Colonic mucosa (tissue), 4 donors: ENCODE data around the gene HLA-DRB5. TPM values are rescaled to one million over a fixed set of nuclear protein-coding genes. Genes with fewer than 3 reads are reported as not detected.

Experiments used
- DNase-seq: peaks from one replicate; pipeline ENCODE4 v3.0.0-alpha.2; 2020
- H3K27ac ChIP-seq: fragments of 200-600 bp; one replicate; pipeline ENCODE4 v1.8.0; 2021
- H3K27me3 ChIP-seq: fragments of 200-600 bp; one replicate; pipeline ENCODE4 v1.8.0; 2021
- H3K36me3 ChIP-seq: fragments of 200-600 bp; one replicate; pipeline ENCODE4 v1.8.0; 2021
- H3K4me1 ChIP-seq: fragments of 200-600 bp; one replicate; pipeline ENCODE4 v1.8.0; 2021; ENCODE audit warnings: mild to moderate bottlenecking
- H3K4me3 ChIP-seq: fragments of 200-600 bp; one replicate; pipeline ENCODE4 v1.8.0; 2021
- H3K9ac ChIP-seq, 2 donors: one replicate each; pipeline ENCODE4 v1.7.0; 2013; ENCODE audit warnings: control low read depth in 2 of 2, low read depth in 2 of 2, low read length in 2 of 2
- H3K9me3 ChIP-seq: fragments of 200-600 bp; one replicate; pipeline ENCODE4 v1.8.0; 2021
- intact Hi-C: fragments of 100-400 bp; cut with DNase I; formaldehyde crosslinking; loops from one replicate; pipeline ENCODE4 v1.14.1; 2022
- total RNA-seq, 2 donors: library from RNA; stranded (reverse); fragmentation: NEBNext Ultra II Directional in 1 of 2; extraction: Animal tissue kit (Norgen Biotek cat#: 25700) in 1 of 2; gene quantifications; one replicate each; pipeline ENCODE4 v1.2.1, GENCODE V29; 2021
- TF ChIP-seq, protein P1 (sequence below): fragments of 200-600 bp; IDR thresholded peaks from one replicate; pipeline ENCODE4 v1.8.0; 2022; ENCODE audit warnings: antibody characterized with exemption, mild to moderate bottlenecking
- donor health status: healthy.
- donor health status: DM: no; HTN: no; CAD: no.
- donor health status: DM: no; HTN: no; CAD: no.

HLA-DRB5 gene
- total RNA-seq, 2 donors from 2014 or later = 4.8 to 26.7 TPM

DNA sequence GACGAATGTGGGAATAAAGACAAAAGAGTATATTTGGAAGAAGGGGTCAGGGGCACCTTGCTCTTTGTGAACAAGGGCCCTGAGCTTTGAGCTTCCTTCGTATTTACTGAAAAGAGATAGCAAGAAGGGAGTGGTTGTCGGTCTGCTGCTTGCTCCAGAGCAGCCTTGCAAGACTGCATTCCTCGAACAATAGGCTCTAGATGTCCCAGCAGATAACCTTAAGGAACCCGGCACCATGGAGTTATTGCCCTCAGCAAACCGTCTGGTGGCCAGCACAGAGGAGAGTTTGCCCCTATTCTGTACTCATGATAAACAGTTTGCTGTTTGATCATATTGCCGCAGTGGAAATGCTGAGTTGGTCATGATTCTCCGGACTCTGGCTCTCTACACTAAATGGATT is 36.9 kb upstream of the HLA-DRB5 start:
- intact Hi-C loops = no loop called here
- no peak overlapping the region for H3K4me3 ChIP-seq
- H3K27me3 ChIP-seq = no peaks in the 10 kb centered on the region
- DNase-seq = no peak
- no peak overlapping the region for H3K9ac ChIP-seq
- H3K36me3 ChIP-seq = no peaks in the 10 kb centered on the region
- TF ChIP-seq, protein P1, sequence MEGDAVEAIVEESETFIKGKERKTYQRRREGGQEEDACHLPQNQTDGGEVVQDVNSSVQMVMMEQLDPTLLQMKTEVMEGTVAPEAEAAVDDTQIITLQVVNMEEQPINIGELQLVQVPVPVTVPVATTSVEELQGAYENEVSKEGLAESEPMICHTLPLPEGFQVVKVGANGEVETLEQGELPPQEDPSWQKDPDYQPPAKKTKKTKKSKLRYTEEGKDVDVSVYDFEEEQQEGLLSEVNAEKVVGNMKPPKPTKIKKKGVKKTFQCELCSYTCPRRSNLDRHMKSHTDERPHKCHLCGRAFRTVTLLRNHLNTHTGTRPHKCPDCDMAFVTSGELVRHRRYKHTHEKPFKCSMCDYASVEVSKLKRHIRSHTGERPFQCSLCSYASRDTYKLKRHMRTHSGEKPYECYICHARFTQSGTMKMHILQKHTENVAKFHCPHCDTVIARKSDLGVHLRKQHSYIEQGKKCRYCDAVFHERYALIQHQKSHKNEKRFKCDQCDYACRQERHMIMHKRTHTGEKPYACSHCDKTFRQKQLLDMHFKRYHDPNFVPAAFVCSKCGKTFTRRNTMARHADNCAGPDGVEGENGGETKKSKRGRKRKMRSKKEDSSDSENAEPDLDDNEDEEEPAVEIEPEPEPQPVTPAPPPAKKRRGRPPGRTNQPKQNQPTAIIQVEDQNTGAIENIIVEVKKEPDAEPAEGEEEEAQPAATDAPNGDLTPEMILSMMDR = no peak
- H3K27ac ChIP-seq = no peak overlapping the region
- no peaks in the 10 kb centered on the region for H3K9me3 ChIP-seq
- H3K4me1 ChIP-seq = no peaks in the 10 kb centered on the region

- TF ChIP-seq, protein P1 = no peak
- no peaks in the 10 kb centered on the region for H3K27me3 ChIP-seq
- no peak for DNase-seq
- no peaks in the 10 kb centered on the region for H3K36me3 ChIP-seq
- intact Hi-C loops = no loop called here
- H3K27ac ChIP-seq = no peak overlapping the region
- H3K9ac ChIP-seq = no peak overlapping the region
- no peak overlapping the region for H3K4me3 ChIP-seq
- no peaks in the 10 kb centered on the region for H3K9me3 ChIP-seq
- H3K4me1 ChIP-seq = no peaks in the 10 kb centered on the region
Measured at GRCh38 chr6:32565511-32565910, 35.4 kb upstream of the HLA-DRB5 start.

GRCh38 chr6:32562940-32563339 is 32.9 kb upstream of the HLA-DRB5 start:
- no peak for DNase-seq
- H3K9ac ChIP-seq = no peak overlapping the region
- no peak overlapping the region for H3K4me3 ChIP-seq
- H3K9me3 ChIP-seq = no peaks in the 10 kb centered on the region
- intact Hi-C loops = no loop called here
- TF ChIP-seq, protein P1 = no peak
- H3K36me3 ChIP-seq = no peaks in the 10 kb centered on the region
- H3K27ac ChIP-seq = no peak overlapping the region
- H3K4me1 ChIP-seq = no peaks in the 10 kb centered on the region
- no peaks in the 10 kb centered on the region for H3K27me3 ChIP-seq

- Histone ChIP-seq H3K27ac (no peak overlapping the region), H3K4me1 (no peaks in the 10 kb centered on the region), H3K27me3 (no peaks in the 10 kb centered on the region), H3K9me3 (no peaks in the 10 kb centered on the region), H3K9ac (no peak overlapping the region), H3K4me3 (no peak overlapping the region), H3K36me3 (no peaks in the 10 kb centered on the region)
- no peak for DNase-seq
- intact Hi-C loops = no loop called here
- TF ChIP-seq, protein P1 = no peak
Measured at GRCh38 chr6:32559747-32560146, 29.7 kb upstream of the HLA-DRB5 start.

DNA sequence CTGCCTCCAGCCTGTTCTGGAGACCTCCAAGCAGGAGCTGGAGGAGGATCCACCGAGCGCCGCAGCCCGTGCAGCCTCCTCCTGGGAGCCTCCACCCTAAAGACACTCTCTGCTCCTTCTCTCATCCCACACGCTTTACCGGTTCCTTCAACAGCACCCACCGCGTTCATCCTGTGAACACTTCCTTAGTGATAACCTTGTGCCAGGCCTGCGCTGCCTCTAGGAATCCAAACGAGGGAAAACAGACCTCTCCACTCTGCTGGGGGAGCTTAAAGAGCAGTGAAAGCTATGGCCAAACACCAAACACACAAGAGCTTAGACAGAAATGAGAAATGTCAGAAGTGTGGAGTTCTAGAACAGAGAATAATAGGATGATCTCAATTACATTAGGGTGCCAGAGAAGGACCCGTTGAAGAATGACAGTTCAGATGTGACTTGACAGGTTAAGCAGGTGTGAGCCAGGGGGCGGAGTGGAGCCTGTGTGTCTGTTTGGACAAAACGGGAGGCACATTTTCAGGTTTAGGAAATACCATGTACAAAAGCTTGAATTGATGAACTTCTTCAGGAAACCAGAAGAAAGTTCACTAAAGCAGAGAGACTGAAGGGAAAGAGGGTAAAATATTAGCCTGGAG is 28.5 kb upstream of the HLA-DRB5 start:
- no peak overlapping the region for H3K9ac ChIP-seq

More for the DNA sequence above, 28.5 kb upstream of the HLA-DRB5 start:
- Histone ChIP-seq H3K36me3 (no peaks in the 10 kb centered on the region), H3K27me3 (no peaks in the 10 kb centered on the region), H3K4me3 (no peak overlapping the region), H3K9me3 (no peaks in the 10 kb centered on the region), H3K27ac (no peak overlapping the region), H3K4me1 (no peaks in the 10 kb centered on the region)
- intact Hi-C loops = no loop called here
- TF ChIP-seq, protein P1 = no peak
- DNase-seq = no peak
